ENCODE measurements around the gene RIOX2. TPM values are rescaled to one million over a fixed set of nuclear protein-coding genes. Genes with fewer than 3 reads are reported as not detected.

Gene RIOX2
- total RNA-seq, 1 experiment from 2014 or later = 36.4 TPM

DNA sequence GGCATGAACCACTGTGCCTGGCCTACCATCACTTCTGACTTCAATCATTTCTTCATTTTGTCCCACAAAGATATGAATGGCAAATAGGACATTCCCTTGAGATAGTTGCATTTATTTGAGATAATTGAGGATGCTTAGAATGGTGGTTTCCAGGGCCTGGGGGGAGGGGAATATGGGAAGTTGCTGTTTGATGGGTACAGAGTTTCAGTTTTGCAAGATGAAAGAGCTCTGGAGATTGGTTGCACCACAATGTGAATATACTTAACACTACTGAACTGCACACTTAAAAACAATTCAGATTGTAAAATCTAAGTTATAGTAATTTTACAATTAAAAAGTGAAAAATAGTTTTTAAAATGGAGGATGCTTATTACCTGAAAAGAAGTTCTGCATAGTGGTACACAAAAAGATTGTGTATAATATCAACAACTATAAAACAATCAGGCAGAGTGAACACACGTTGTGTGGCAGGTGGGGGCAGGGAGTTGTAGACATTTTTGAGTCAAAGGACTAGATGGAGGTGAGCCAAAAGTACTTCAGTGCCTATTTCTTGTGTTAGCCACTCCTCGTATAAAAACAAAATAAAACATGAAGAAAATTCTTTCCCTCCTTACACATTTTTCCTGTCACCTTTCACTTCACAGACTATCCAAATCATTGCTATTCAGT, 18.5 kb upstream of the RIOX2 start:
- DNase-seq (ENCODE audit: low spot score) = no peak

DNA sequence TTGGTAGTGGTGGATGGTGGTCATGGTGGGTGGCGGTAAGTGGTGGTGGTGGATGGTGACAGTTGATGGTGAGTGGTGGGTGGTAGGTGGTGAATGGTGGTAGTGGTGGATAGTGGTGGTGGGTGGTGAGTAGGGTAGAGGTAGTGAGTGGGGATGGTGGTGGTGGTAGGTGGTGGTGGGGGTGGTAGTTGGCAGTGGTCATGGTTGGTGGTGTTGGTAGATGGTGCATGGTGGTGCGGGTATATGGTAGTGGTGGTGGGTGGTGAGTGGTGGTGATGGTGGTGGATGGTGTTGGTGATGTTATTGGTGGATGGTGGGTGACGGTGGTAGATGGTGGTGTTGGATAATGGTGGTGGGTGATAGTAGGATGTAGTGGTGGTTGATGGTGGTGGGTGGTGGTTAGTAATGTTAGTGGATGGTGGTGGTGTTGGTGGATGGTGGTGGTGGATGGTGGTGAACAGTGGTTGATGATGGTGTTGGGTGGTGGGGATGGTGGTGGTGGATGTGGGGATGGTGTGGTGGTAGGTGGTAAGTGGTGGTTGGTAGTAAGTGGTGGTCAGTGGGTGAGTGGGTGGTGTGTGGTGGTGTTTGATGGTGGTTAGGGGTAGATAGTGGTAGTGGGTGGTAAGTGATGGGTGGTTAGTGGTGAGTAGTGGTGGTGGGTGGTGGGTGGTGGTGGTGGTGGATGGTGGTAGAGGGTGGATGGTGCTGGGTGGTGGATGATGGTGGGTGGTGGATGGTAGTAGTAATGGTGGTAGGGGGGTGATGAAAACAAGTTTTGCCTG, 16.7 kb upstream of the RIOX2 start:
- DNase-seq (ENCODE audit: low spot score) = no peak

DNA sequence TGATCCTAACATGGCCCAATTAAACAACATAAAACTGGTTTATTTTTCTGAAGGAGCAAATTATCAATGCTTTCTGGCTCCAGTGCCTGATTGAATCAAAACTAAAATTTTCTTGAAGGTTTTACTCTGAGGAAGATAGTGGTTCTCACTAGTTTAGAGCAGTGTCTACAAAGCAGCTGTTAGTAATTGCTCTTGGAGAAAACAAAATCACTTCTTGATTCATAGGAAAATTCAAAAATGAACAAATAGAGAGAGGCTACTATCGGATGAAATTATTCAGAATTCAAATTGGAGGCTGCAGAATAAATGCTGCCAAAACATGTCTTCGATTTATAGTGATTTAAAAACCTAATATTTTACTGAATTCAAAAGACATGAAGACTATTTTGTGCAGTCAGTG, 15.1 kb upstream of the RIOX2 start:
- DNase-seq (ENCODE audit: low spot score) = no peak

DNA sequence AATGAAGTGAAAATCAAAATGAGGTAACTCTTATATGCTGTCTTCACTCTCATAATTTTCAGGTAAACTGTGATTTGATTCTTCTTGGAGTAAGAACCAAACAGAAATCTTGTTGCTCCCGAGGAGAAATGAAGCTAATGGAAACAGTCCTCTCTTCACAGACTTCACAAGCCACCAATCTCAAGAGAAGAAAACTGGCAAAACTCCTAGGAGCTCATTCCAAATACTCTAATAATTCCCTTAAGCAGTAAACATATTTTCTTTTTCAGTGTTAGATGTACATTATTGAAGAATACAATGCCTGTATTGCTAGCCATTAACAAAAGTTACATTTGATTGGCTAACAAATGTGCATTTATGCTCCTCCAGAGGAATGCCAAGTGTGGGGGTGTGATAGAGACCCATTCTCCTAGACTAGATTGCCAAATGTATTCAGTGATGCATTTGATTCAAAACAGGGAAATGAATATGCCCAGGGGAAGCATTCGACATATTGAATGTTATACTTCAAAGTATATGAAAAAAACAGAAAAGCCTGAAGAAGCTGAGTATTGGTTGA, 11.8 kb upstream of the RIOX2 start:
- DNase-seq (ENCODE audit: low spot score) = no peak

DNA sequence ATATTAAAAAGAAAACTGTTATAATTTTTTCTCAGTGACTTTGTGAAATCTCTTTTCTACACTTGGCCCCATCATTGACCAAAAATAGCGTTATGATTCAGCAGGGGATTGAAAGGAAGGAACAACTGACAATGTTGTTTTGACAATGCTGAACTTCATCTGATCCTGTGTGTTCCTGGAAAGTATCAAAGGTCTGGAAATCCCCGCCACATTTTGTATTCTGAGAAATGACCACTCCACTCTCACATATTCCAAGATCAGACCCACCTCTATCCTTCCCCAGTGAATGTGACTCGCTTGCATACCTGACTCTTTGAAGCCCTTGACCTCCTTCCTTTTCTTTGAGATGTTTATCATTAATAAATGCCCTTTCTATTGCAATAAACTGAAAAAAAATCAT, 9.7 kb upstream of the RIOX2 start:
- DNase-seq (ENCODE audit: low spot score) = no peak

DNA sequence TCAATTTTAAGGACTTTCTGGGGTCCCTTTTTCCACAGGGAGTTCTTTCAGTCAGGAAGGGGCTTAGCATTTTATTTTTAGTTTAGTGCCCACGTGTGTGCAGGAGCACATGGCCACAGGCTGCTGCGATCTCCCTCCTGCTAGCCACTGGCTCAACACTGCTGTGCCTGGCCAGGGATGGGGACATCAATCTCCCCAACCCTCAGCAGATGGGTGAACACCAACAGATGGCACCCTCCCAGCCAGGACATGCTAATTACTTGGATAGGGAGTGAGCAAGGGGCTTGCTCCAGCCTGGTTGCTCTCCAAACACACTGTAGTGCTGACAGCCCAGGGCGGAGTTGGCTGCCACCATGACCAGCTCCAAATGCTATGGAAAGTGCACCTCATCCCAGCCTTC, 7.4 kb upstream of the RIOX2 start:
- DNase-seq (ENCODE audit: low spot score) = no peak

DNA sequence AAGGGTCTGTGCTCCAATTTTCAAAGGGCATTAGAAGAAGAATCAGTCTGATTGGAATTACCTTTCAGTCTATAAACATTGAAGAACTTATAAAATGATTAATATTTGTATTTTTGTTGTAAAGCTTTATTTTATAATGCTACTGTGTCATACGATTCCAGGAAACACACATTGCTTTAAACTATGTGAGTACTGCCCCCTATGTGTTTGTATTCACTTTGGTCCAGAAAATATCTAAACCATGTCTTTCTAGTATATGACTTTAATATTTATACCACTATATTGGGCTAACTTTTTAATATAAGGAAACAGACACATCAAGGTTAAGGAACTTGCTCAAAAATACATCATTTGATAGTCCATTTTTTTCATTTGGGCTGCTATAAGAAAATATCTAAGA, 3.2 kb upstream of the RIOX2 start:
- DNase-seq (ENCODE audit: low spot score) = no peak

DNA sequence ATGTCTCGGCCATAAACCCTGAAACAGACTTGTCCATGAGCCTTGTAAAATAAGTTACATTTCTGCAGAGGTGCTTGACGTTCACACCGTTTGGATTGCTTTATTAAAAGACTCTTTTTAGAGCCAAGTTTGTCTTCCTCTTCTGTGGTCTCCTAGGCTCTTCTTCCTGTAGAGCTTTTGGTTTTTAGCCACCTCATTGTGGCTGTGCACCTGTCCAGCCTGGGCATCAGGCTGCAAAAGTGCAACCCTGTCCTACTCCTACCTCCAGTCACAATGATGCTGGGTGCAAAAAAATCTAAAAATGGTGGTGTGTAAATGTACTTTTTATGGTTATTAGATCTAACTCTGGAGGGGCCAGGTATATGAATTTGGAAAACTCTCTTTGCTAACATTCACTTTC, 2.8 kb upstream of the RIOX2 start:
- no peak for DNase-seq (ENCODE audit: low spot score)

DNA sequence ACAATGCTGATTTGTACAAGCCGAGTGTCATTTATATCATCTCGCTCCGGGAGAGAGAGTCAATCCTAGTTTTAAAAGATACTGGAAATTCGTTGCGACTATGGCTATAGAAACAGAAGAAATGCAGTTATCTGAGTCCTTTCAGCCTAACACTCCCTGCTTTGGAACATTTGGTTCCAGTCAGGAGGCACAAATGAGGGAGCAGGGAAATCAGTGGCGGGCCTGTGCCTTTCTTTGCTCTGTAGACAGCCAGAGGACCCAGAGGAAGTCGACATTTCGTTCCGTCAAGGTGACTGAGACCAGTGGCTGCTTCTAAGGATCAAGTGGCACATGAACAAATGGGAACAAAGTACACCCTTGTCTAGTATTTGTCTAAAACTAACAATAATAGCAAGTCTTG, 745 bp upstream of the RIOX2 start:
- DNase-seq (ENCODE audit: low spot score) = no peak

DNA sequence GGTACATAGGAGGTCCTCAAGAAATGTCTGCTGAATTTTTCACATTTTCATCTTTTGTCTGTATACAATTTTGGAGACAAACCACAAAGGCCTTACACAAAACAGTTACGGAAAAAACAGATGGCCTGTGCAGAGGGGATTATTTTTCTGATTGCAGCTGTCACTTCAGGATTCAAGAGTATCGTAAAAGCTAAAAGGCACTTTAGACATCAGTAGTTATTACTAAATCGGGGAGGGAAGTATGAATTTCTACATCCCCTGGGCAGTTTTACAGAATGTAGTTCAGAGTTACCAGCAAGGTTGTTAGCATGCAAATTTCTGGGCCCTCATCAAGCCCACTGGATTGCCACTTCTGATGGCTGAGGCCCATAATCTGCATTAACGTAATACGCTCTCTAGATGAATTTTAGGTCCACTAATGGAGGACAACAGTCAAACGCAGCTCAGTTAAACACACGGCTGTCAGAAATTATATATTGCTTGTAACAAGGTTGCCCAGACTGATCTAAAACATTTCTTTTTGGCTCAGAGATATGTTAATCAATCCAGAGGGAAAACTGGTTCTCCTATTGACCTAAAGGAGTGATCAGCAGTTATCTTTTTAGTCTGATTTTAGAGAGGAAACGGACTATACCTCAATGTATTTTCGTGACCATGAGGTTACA, 1.1 kb downstream of the RIOX2 start:
- DNase-seq (ENCODE audit: low spot score) = no peak

DNA sequence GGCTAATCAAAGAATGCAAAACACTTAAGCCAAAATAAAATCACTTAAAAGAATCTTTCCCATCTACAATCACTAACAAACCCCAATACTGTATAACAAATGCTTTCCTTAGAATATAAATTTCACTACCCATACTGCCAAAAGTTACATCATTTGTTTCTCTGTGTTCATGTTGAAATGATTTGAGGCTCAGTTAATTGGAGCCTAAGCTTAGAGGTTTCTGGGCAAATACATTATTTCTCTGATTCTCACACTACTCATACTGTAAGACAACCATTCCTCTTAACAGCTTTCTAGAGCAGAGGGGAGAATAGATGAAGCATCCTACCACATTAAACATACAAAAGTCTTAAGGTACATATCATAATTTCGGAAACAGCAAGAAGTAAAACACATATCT, 2.1 kb downstream of the RIOX2 start:
- no peak for DNase-seq (ENCODE audit: low spot score)

DNA sequence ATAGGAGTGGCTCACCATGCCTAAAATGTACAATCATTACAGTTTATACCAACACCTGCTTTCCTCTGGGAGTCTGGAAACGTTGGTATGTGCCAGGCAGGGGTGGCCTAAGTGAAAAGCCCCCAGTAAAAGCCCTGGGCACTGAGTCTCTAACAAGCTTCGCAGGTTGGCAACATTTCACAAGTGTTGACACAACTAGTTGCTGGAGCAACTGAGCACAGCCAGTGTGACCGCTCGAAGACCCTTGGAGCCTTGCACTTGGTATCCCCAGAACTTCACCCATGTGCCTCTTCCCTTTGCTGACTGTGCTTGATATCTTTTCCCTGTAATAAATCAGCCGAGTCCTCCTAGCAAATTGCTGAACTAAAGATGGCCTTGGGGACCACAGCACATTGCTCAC, 2.7 kb downstream of the RIOX2 start:
- DNase-seq (ENCODE audit: low spot score) = no peak

DNA sequence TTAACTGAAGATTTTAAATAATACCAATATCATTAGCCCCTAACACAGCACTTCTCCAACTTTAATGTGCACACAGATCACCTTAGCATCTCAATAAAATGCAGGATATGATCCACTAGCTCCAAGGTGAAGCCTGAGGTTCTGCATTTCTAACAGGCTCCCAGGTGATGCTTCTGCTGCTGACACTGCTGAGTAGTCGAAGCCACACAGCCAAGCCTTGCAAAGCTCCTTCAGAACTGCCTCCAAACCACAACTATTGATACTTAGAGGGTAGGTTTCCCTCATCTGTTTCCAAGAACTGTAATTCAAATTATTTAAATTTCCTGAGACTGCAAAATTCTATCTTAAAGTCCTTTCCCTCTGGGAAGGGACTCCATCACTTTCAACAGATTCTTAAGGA, 3.9 kb downstream of the RIOX2 start:
- no peak for DNase-seq (ENCODE audit: low spot score)

DNA sequence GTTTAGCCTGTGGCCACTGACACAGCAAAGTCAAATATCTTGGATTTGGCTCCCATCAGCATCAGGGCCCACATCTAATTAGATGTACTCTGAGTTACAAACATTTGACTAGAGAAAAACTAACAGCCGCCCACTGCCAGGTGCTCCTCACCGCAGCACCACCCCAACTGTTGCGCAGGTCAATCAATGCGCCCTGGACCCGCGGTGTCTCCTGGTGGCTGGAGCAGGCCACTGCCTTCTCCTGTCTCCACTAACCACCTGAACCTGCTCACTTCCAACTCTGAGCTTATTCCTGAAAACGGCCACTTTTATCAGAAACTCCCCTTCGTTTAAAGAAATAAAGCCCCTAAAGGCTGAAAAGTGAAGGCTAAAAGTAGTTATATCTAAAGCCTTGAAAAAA, 4.3 kb downstream of the RIOX2 start:
- no peak for DNase-seq (ENCODE audit: low spot score)

DNA sequence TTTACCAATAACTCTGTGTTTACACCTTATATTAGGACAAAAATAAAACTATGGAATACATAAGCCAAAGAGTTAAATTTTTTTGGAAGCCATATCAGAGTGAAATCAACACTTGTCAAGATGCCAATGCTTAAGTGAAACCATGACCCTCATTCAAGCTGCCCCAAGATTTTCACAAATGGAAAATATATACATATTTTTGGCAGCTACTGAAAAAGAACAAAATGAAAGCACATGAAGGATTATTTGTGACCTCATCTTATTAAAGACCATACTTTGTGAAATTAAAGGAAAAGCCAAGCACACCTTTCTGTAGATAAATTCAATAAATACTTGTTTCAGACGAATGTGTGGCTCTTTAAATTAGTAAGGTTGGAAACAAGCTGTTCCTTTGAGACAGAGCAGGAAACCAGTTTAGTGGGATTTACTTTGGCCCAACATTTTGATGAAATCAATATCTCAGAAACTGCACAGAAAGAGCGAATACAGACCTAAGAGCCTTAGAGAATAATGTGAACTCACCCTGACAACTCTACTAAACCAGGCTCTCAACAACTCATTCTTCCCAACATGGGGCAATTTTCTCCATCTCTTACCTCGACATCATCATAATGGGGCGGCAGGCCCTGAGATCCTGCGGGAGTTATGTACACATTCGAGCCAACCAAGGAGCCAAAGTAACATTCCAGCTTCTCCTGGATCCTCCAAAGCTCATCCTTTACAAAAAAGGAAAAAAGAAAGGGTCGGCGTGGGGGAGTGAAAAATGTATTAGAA, 11.1 kb downstream of the RIOX2 start:
- DNase-seq (ENCODE audit: low spot score) = no peak

DNA sequence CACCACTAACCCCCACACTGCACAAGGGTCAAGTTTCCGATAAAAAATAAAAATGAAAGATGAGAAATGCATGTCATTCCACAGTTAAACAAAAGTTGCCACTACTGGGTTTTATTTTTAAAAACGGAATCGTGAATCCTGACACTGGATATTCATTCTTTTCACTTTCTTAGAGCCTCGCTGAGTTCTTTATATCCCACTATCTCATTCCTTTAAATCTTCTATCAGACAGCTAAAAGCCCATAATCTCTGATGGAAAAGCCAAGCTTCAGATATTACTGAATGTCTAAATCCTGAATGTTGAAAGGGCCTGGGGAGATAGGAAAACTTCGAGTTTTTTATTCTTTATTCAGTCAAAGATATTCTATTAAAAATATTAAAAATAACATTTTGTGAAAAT, 11.7 kb downstream of the RIOX2 start:
- DNase-seq (ENCODE audit: low spot score) = no peak

DNA sequence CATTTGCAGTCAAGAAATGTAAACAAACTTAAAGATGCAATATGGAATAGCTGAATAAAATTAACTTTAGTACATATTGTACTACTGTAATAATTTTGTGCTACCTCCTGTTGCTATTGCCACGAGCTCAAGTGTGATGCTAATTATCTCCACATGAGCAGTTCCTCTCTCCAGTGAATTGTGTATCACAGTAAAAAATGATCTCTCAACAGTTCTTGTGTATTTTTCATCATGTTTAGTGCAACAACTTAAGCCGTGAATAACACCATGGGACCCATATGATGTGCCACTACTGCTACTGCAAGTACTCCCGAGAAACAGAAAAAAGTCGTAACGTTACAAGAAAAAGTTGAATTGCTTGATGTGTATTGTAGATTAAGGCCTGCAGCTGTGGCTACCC, 12.4 kb downstream of the RIOX2 start:
- no peak for DNase-seq (ENCODE audit: low spot score)

DNA sequence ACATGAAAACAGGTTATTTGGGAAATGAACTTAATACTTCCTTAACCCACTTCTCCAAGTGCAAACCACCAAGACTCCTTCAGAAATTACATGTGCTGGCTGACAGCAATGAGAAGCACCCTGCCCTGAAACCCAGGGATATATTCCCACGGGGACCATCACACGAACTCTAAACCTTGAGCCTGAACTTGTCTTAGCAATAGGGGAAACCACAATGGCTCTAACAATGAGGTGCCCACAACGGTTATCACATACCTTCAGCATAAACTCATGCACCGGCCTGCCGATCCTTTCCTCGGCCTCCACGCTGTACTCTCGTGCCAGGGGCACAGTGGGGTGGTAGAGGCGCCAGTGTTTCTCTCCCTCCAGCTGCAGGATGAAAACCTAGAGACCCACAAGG, 13.4 kb downstream of the RIOX2 start:
- no peak for DNase-seq (ENCODE audit: low spot score)

DNA sequence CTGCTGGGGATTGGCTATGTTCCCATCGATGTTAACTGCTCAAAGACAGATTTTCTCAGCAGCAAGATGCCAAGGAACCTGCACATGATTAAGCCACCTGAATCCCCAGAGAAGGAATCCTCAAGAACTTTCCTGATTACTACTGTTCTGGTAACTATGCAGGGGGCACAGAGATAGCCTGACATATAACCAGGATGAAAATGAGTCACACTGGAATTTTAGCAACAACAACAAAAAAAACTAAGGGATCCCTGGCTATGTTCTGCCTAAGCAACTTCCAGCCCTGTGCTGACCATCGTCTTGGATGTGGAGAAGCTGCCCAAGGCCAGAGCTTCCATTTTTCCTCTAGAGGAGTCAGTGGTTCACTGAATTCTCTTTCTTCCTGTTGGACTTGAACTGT, 13.8 kb downstream of the RIOX2 start:
- no peak for DNase-seq (ENCODE audit: low spot score)

DNA sequence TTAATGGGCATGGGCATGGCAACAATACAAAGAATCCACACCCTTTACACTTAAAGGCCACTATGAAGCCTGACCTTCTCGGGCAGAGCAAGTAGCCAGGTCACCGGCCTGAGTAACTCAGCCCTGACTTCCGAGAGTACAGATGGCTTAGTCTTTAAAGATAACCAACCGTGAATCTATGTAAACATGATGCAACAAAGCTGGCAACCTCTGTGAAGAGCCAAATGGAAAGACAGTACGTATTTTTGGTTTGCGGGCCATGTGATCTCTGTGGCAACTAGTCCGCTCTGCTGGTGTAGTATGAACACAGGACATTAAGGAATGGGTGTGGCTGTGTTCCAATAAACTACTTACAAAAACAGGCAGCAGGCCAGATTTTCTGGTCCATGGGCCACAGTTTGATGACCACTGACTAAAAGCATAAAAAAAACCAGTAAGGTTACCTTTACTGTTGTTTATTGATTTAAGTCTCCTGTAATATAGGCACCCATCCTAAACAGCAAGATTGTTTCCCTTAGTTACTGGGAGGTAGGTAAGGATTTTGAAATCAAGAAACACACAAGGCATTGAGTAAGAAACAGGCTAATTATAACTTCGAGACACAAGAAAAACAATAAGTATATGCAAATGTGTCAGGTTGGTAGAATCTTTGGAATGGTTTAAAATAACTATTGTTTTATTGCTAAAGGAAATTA, 14.5 kb downstream of the RIOX2 start:
- no peak for DNase-seq (ENCODE audit: low spot score)

DNA sequence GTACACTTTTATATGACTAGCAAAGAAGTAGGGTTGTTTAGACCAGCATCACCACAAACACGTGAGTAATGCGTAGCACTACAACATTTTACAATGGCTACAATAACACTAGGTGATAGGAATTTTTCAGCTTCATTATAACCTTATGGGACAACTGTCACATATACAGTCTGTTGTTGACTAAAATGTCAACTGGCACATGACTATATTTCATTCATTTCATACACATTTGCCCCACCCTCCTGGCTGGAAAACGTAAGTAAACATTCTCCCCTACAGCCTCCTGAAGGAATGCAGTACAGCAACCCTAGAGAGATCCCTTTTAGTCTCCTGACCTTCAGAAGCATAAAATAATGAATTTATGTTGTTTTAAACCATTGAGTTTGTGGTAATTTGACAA, 16.2 kb downstream of the RIOX2 start:
- DNase-seq (ENCODE audit: low spot score) = no peak
